IMR-90 (cell line): ENCODE measurements around the gene SGO2. TPM values are rescaled to one million over a fixed set of nuclear protein-coding genes. Genes with fewer than 3 reads are reported as not detected.
A peak's percentile ranks its signal among the peaks of the same experiment; 100 is the strongest.

Source experiments
- ATAC-seq: fragments of 200-7000 bp; cut with Tn5 transposase; 2 replicates; pipeline ENCODE4 v1.9.1; 2020; ENCODE audit warnings: low read depth, mild to moderate bottlenecking, moderate library complexity
- BruUV-seq: library from RNA; stranded (reverse); fragments of 400-500 nt; replicated peaks from 2 replicates; lab custom pipeline; 2021; lab: Mats Ljungman, UMichigan
- CTCF ChIA-PET: fragments of 300-600 bp; formaldehyde crosslinking; extraction: SDS; loops from one replicate; lab custom pipeline; 2021; ENCODE audit warnings: antibody characterized with exemption; lab: Yijun Ruan, JAX
- POLR2A ChIA-PET: fragments of 300-600 bp; sonication (Branson Sonifier 250); formaldehyde crosslinking; loops from one replicate; lab custom pipeline; 2022; ENCODE audit warnings: antibody characterized with exemption; ENCODE audit not compliant: unreplicated experiment; lab: Charles Lee
- DNase-seq: peaks from one replicate; pipeline ENCODE4 v3.0.0; 2013
- H2AFZ ChIP-seq: replicated peaks from 2 replicates; pipeline ENCODE3; 2013; ENCODE audit warnings: low read length, mild to moderate bottlenecking; ENCODE audit not compliant: poor library complexity
- H2AK5ac ChIP-seq: 2 replicates; pipeline ENCODE4 v1.6.1; 2013; ENCODE audit warnings: low read depth, low read length, inconsistent platforms
- H2AK9ac ChIP-seq: replicated peaks from 2 replicates; pipeline ENCODE3; 2013; ENCODE audit warnings: mild to moderate bottlenecking, low read depth, low read length, moderate library complexity; ENCODE audit not compliant: poor library complexity
- H2BK120ac ChIP-seq: 2 replicates; pipeline ENCODE4 v1.6.1; 2013; ENCODE audit warnings: low read depth, low read length, inconsistent platforms
- H2BK15ac ChIP-seq: 3 replicates; pipeline ENCODE4 v1.6.1; 2013; ENCODE audit warnings: low read depth, low read length, inconsistent platforms
- H2BK20ac ChIP-seq: 2 replicates; pipeline ENCODE4 v1.6.1; 2013; ENCODE audit warnings: low read depth, mild to moderate bottlenecking, inconsistent platforms, low read length, moderate library complexity
- H2BK5ac ChIP-seq: 2 replicates; pipeline ENCODE4 v1.6.1; 2013; ENCODE audit warnings: mild to moderate bottlenecking, low read depth, low read length, inconsistent platforms; ENCODE audit not compliant: poor library complexity, severe bottlenecking
- H3K14ac ChIP-seq: replicated peaks from 2 replicates; pipeline ENCODE4 v1.6.1; 2013; ENCODE audit warnings: low read depth, low read length, inconsistent platforms
- H3K18ac ChIP-seq: 2 replicates; pipeline ENCODE4 v1.6.1; 2013; ENCODE audit warnings: low read depth, low read length, control low read depth
- H3K23ac ChIP-seq: 2 replicates; pipeline ENCODE4 v1.6.1; 2013; ENCODE audit warnings: low read depth, low read length, inconsistent platforms
- H3K27ac ChIP-seq: 2 replicates; pipeline ENCODE4 v1.5.1; 2013; ENCODE audit warnings: mild to moderate bottlenecking, control low read depth, low read length; ENCODE audit not compliant: insufficient read depth
- H3K27me3 ChIP-seq: 2 replicates; pipeline ENCODE4 v1.6.1; 2013; ENCODE audit warnings: low read length; ENCODE audit not compliant: control insufficient read depth, insufficient read depth
- H3K36me3 ChIP-seq: 2 replicates; pipeline ENCODE4 v1.6.1; 2013; ENCODE audit warnings: low read length, mixed read lengths; ENCODE audit not compliant: control insufficient read depth, insufficient read depth
- H3K4ac ChIP-seq: 2 replicates; pipeline ENCODE4 v1.6.1; 2013; ENCODE audit warnings: low read depth, low read length, inconsistent platforms
- H3K4me1 ChIP-seq: 2 replicates; pipeline ENCODE4 v1.6.1; 2013; ENCODE audit warnings: low read length, mixed read lengths; ENCODE audit not compliant: control insufficient read depth, insufficient read depth
- H3K4me2 ChIP-seq: 2 replicates; pipeline ENCODE4 v1.6.1; 2013; ENCODE audit warnings: low read depth, mild to moderate bottlenecking, control low read depth, low read length, moderate library complexity
- H3K4me3 ChIP-seq: 2 replicates; pipeline ENCODE4 v1.5.1; 2013; ENCODE audit warnings: low read depth, mild to moderate bottlenecking, control low read depth, low read length, moderate library complexity; ENCODE audit not compliant: insufficient read depth
- H3K56ac ChIP-seq: 2 replicates; pipeline ENCODE4 v1.6.1; 2013; ENCODE audit warnings: low read length, inconsistent platforms; ENCODE audit not compliant: insufficient read depth; ENCODE audit errors: extremely low read depth
- H3K79me1 ChIP-seq, 2 experiments: 2 replicates each; pipeline ENCODE4 v1.6.1; 2013; ENCODE audit warnings: low read length in 2 of 2, inconsistent platforms in 1 of 2, low read depth in 1 of 2
- H3K9ac ChIP-seq: 2 replicates; pipeline ENCODE4 v1.6.1; 2013; ENCODE audit warnings: low read depth, low read length, control low read depth
- H3K9me1 ChIP-seq: 2 replicates; pipeline ENCODE4 v1.6.1; 2013; ENCODE audit warnings: low read length, inconsistent platforms; ENCODE audit not compliant: insufficient read depth
- H3K9me3 ChIP-seq: 2 replicates; pipeline ENCODE4 v1.6.1; 2013; ENCODE audit warnings: low read length; ENCODE audit not compliant: control insufficient read depth, insufficient read depth
- H4K20me1 ChIP-seq: 2 replicates; pipeline ENCODE4 v1.6.1; 2013; ENCODE audit warnings: low read length, inconsistent platforms; ENCODE audit not compliant: insufficient read depth
- H4K5ac ChIP-seq: 2 replicates; pipeline ENCODE4 v1.6.1; 2013; ENCODE audit warnings: mild to moderate bottlenecking, low read depth, low read length, control low read depth
- H4K8ac ChIP-seq, 2 experiments: 2 replicates each; pipeline ENCODE4 v1.6.1; 2013; ENCODE audit warnings: low read depth in 2 of 2, low read length in 2 of 2, control low read depth in 1 of 2, inconsistent platforms in 1 of 2
- H4K91ac ChIP-seq: 2 replicates; pipeline ENCODE4 v1.6.1; 2013; ENCODE audit warnings: low read depth, low read length, inconsistent platforms; ENCODE audit not compliant: insufficient read depth
- CEBPB ChIP-seq: IDR thresholded peaks from 2 replicates; pipeline ENCODE4 v1.6.1; 2012; ENCODE audit warnings: low read depth, low read length, improper control_type of control experiment
- RCOR1 ChIP-seq: IDR thresholded peaks from 2 replicates; pipeline ENCODE4 v1.6.1; 2012; ENCODE audit warnings: mild to moderate bottlenecking, low read length, improper control_type of control experiment; ENCODE audit not compliant: insufficient replicate concordance
- WGBS, 2 experiments: methylation state at CpG; one replicate each; pipeline versions ENCODE4 v1.1.5 to v1.1.7; 2013; ENCODE audit warnings: missing lambda C conversion rate in 2 of 2; ENCODE audit not compliant: insufficient read length in 1 of 2; ENCODE audit errors: extremely low coverage in 2 of 2; 5-methylcytosine and 5-hydroxymethylcytosine counted together
- dilution Hi-C: fragments of 300-500 bp; cut with HindIII; formaldehyde crosslinking; loops from one replicate; pipeline ENCODE4 v1.14.3; 2018; ENCODE audit warnings: low sequenced_read_pairs; ENCODE audit not compliant: unreplicated experiment
- in situ Hi-C: fragments of 300-500 bp; cut with MboI; formaldehyde crosslinking; loops from 3 replicates; pipeline ENCODE4 v1.14.3; 2019; ENCODE audit warnings: low sequenced_read_pairs, inconsistent platforms, mixed read lengths
- intact Hi-C: fragments of 100-400 bp; cut with micrococcal nuclease; formaldehyde crosslinking; loops from 2 replicates; pipeline ENCODE4 v1.10.0; 2022
- polyA plus RNA-seq, 3 experiments: library from polyadenylated mRNA; depleted of rRNA; stranded (reverse); fragments of >200 nt; gene quantifications; 2 replicates each; pipeline ENCODE4 v1.2.3, GENCODE V29; 2012; ENCODE audit warnings: low replicate concordance in 1 of 3
- total RNA-seq: library from RNA; depleted of rRNA; stranded (reverse); fragments of >200 nt; gene quantifications from 2 replicates; pipeline ENCODE4 v1.2.3, GENCODE V29; 2012

The SGO2 gene
- total and polyA plus RNA-seq, 2 of the 4 experiments (the other 2 are of a cell fraction) = 5.4 to 6.3 TPM

- intact Hi-C loops = no loop called here
- TF ChIP-seq RCOR1 = no peak
- TF ChIP-seq CEBPB = peak; percentile 37; the same call in 1 of the 2 replicates
- H2BK120ac ChIP-seq = peak overlapping the region; percentile 93
- H3K23ac ChIP-seq = peak overlapping the region; percentile 53
- peak overlapping the region; percentile 48 for H3K4ac ChIP-seq
- H2BK5ac ChIP-seq = peak overlapping the region; percentile 73
- ATAC-seq = 0 out of 2 replicates have a peak, but pooled peaks have one; percentile 4
- no peak overlapping the region; the same call in 1 of the 2 replicates for H4K5ac ChIP-seq
- no peaks in the 10 kb centered on the region for H4K20me1 ChIP-seq
- H3K9me3 ChIP-seq = no peaks in the 10 kb centered on the region
- H2AK5ac ChIP-seq = peak overlapping the region; percentile 77; the same call in 1 of the 2 replicates
- peak; percentile 30 for DNase-seq
- peak overlapping the region; percentile 22 for H3K27ac ChIP-seq
- in situ Hi-C loops = no loop called here
- peak overlapping the region; percentile 25; the same call in 2 of the 3 replicates for H2BK15ac ChIP-seq
- no peak overlapping the region for H2AK9ac ChIP-seq
- POLR2A ChIA-PET = no interaction called here
- peaks cover 10% of the 10 kb centered on the region for H3K9me1 ChIP-seq
- H3K18ac ChIP-seq = peak overlapping the region; percentile 78; the same call in 1 of the 2 replicates
- H3K36me3 ChIP-seq = no peaks in the 10 kb centered on the region
- WGBS, 2 experiments = no CpG with 5 or more reads among the region's 5 CpGs
- H4K91ac ChIP-seq = peak overlapping the region; percentile 38
- H3K4me2 ChIP-seq = peak overlapping the region; percentile 75; the same call in 1 of the 2 replicates
- H3K4me3 ChIP-seq = no peak overlapping the region
- peaks cover 3 to 7% of the 10 kb centered on the region in 2 experiments; a peak in 1 of 4 replicates for H3K79me1 ChIP-seq
- no peak overlapping the region for H3K9ac ChIP-seq
- H3K14ac ChIP-seq = peak overlapping the region; percentile 72
- peak overlapping the region; percentile 47 for H2AFZ ChIP-seq
- no peak overlapping the region for H3K56ac ChIP-seq
- H3K4me1 ChIP-seq = peaks cover 22% of the 10 kb centered on the region
- CTCF ChIA-PET = interaction anchor here (0.9 to 1.3 kb wide), 4 partner anchors 11 to 121 kb away, joined by 3 to 6 read pairs (median 4); partner anchors contain the start of gene AOX1
- BruUV-seq = no TSS peak
- dilution Hi-C loops = no loop called here
- H4K8ac ChIP-seq = peak overlapping the region; percentile 48 to 86; a peak in 3 of 4 replicates
- peak overlapping the region; percentile 89 for H2BK20ac ChIP-seq
- H3K27me3 ChIP-seq = no peaks in the 10 kb centered on the region
Measured at GRCh38 chr2:200604571-200605255, 78.7 kb downstream of the SGO2 start.
